Endothelial cell of umbilical vein (primary cell): ENCODE measurements around the gene THRSP. TPM values are rescaled to one million over a fixed set of nuclear protein-coding genes. Genes with fewer than 3 reads are reported as not detected.
"Not testable (repeated sequence)": the region's sequence is repeated elsewhere in the genome, so short reads cannot be mapped to it uniquely, and the experiment has no call there.

Experiments used
- Bru-seq: library from RNA; stranded (reverse); fragments of 400-500 nt; gene quantifications from one replicate; lab custom pipeline; 2021; lab: Mats Ljungman, UMichigan
- BruChase-seq, 2 experiments: library from RNA; stranded (reverse); fragments of 400-500 nt; gene quantifications; one replicate each; lab custom pipeline; 2021; lab: Mats Ljungman, UMichigan
- BruUV-seq: library from RNA; stranded (reverse); fragments of 400-500 nt; replicated peaks from 2 replicates; lab custom pipeline; 2021; lab: Mats Ljungman, UMichigan
- CTCF ChIA-PET: fragments of 300-600, 350-600 bp; sonication (Branson Sonifier 250); formaldehyde crosslinking; loops from one replicate; lab custom pipeline; 2021; ENCODE audit warnings: antibody characterized with exemption, inconsistent platforms; lab: Charles Lee
- POLR2A ChIA-PET: fragments of 300-600, 350-600 bp; sonication (Branson Sonifier 250); formaldehyde crosslinking; loops from one replicate; lab custom pipeline; 2021; ENCODE audit warnings: antibody characterized with exemption, inconsistent platforms; lab: Charles Lee
- DNase-seq: peaks from one replicate; pipeline ENCODE4 v3.0.0-alpha.2; 2011; ENCODE audit warnings: low read depth, low spot score
- FAIRE-seq: peaks from 2 replicates; lab custom pipeline; 2011; peaks lifted over from hg19 to GRCh38; lab: Jason Lieb, UNC
- H2AFZ ChIP-seq: 2 replicates; pipeline ENCODE4 v1.6.0; 2012; ENCODE audit warnings: low read depth, low read length, control low read depth, inconsistent platforms
- H3K27ac ChIP-seq: 2 replicates; pipeline ENCODE4 v1.5.1; 2011; ENCODE audit warnings: low read depth, mild to moderate bottlenecking, control low read depth, low read length, moderate library complexity; ENCODE audit not compliant: insufficient read depth
- H3K27me3 ChIP-seq, 2 experiments: 2 replicates each; pipeline versions ENCODE4 v1.6.0 to v1.6.1; 2011; ENCODE audit warnings: low read length in 2 of 2, mixed read lengths in 1 of 2; ENCODE audit not compliant: control insufficient read depth in 2 of 2, insufficient read depth in 2 of 2
- H3K36me3 ChIP-seq, 2 experiments: 2 replicates in 1 of 2; 3 replicates in 1 of 2; pipeline ENCODE4 v1.5.1; 2011; ENCODE audit warnings: low read length in 2 of 2, mild to moderate bottlenecking in 1 of 2, moderate library complexity in 1 of 2; ENCODE audit not compliant: control insufficient read depth in 2 of 2, insufficient read depth in 2 of 2; ENCODE audit errors: extremely low read depth in 1 of 2
- H3K4me1 ChIP-seq: 3 replicates; pipeline ENCODE4 v1.5.1; 2011; ENCODE audit warnings: mild to moderate bottlenecking, low read length; ENCODE audit not compliant: control insufficient read depth, insufficient read depth; ENCODE audit errors: extremely low read depth
- H3K4me2 ChIP-seq: 2 replicates; pipeline ENCODE4 v1.6.1; 2011; ENCODE audit warnings: low read length, control low read depth, mixed read lengths; ENCODE audit not compliant: insufficient read depth
- H3K4me3 ChIP-seq, 3 experiments: fragments of 200-600 bp in 1 of 3; sonication (generic), shearing (Covaris generic) in 1 of 3; replicated peaks in 1 of 3; 2 replicates each; pipeline ENCODE4 v1.5.1; 2011 to 2016; ENCODE audit warnings: control low read depth in 3 of 3, low read length in 3 of 3, mild to moderate bottlenecking in 2 of 3, inconsistent platforms in 1 of 3, low read depth in 1 of 3, moderate library complexity in 1 of 3; ENCODE audit not compliant: insufficient read depth in 1 of 3
- H3K79me2 ChIP-seq: 2 replicates; pipeline ENCODE4 v1.6.0; 2012; ENCODE audit warnings: low read length, inconsistent platforms; ENCODE audit not compliant: control insufficient read depth, insufficient read depth
- H3K9ac ChIP-seq: replicated peaks from 2 replicates; pipeline ENCODE3; 2011; ENCODE audit warnings: low read length, control low read depth; ENCODE audit not compliant: insufficient read depth; ENCODE audit errors: extremely low read depth
- H3K9me1 ChIP-seq: replicated peaks from 3 replicates; pipeline ENCODE4 v1.6.0; 2011; ENCODE audit warnings: mild to moderate bottlenecking, low read length; ENCODE audit not compliant: control insufficient read depth, insufficient read depth; ENCODE audit errors: extremely low read depth
- H3K9me3 ChIP-seq: replicated peaks from 2 replicates; pipeline ENCODE4 v1.5.1; 2012; ENCODE audit warnings: low read length, inconsistent platforms; ENCODE audit not compliant: control insufficient read depth, insufficient read depth
- H4K20me1 ChIP-seq: replicated peaks from 2 replicates; pipeline ENCODE3; 2011; ENCODE audit warnings: mild to moderate bottlenecking, low read length; ENCODE audit not compliant: control insufficient read depth, insufficient read depth; ENCODE audit errors: extremely low read depth
- CTCF ChIP-seq, 2 donors: IDR thresholded peaks; 1 replicate in 1 of 2; 2 replicates in 1 of 2; pipeline ENCODE4 v1.5.1; 2011; ENCODE audit warnings: low read length in 2 of 2, mild to moderate bottlenecking in 2 of 2, moderate library complexity in 2 of 2, control low read depth in 1 of 2, inconsistent platforms in 1 of 2, low read depth in 1 of 2; ENCODE audit not compliant: insufficient read depth in 1 of 2; ENCODE audit errors: extremely low read depth in 1 of 2
- EZH2 ChIP-seq: IDR thresholded peaks from 2 replicates; pipeline ENCODE4 v1.6.1; 2012; ENCODE audit warnings: borderline replicate concordance, low read depth, mild to moderate bottlenecking, moderate library complexity, low read length, inconsistent platforms; ENCODE audit not compliant: severe bottlenecking
- FOS ChIP-seq: IDR thresholded peaks from 2 replicates; pipeline ENCODE4 v1.6.1; 2011; ENCODE audit warnings: mild to moderate bottlenecking, low read length, moderate library complexity, borderline replicate concordance; ENCODE audit not compliant: insufficient read depth
- GATA2 ChIP-seq: IDR thresholded peaks from 2 replicates; pipeline ENCODE4 v1.7.0; 2011; ENCODE audit warnings: low read depth, mild to moderate bottlenecking, moderate library complexity, mixed read lengths, low read length; ENCODE audit not compliant: insufficient read length, insufficient read depth
- POLR2A ChIP-seq: IDR thresholded peaks from 2 replicates; pipeline ENCODE4 v1.6.1; 2012; ENCODE audit warnings: low read depth, mild to moderate bottlenecking, control low read depth, low read length
- dilution Hi-C: fragments of 300-500 bp; cut with MboI; formaldehyde crosslinking; loops from one replicate; pipeline ENCODE4 v1.15.0; 2019; ENCODE audit warnings: low sequenced_read_pairs; ENCODE audit not compliant: extremely low pct_ligation_motif_present
- intact Hi-C: fragments of 100-400 bp; cut with micrococcal nuclease; formaldehyde crosslinking; loops from one replicate; pipeline ENCODE4 v1.10.0; 2022
- long read RNA-seq: library from polyadenylated mRNA; stranded (forward); transcript quantifications from one replicate; pipeline ENCODE4 v2.0.0, GENCODE V29; 2021
- polyA minus RNA-seq, 3 experiments: library from RNA; depleted of rRNA, polyadenylated mRNA; stranded (reverse); fragments of >200 nt; gene quantifications; 1 replicate in 1 of 3; 2 replicates in 2 of 3; pipeline ENCODE4 v1.2.3, GENCODE V29; 2011
- polyA plus RNA-seq, 4 experiments: library from polyadenylated mRNA; depleted of rRNA in 3 of 4; stranded (reverse) in 3 of 4; unstranded in 1 of 4; fragments of >200 nt; gene quantifications; 2 replicates each; pipeline versions ENCODE4 v1.2.1 to v1.2.3, GENCODE V29; 2011 to 2012; ENCODE audit warnings: missing spikeins in 1 of 4
- total RNA-seq: library from RNA; stranded (reverse); gene quantifications from 2 replicates; pipeline ENCODE4 v1.2.3, GENCODE V29; 2021

Gene THRSP
- total RNA-seq (not detected in 2 replicates), polyA plus RNA-seq (not detected in 2 replicates), polyA minus RNA-seq (not detected in 2 replicates), Bru-seq, nascent RNA (not detected), BruChase-seq, experiment 1, labeled RNA remaining after a 6-hour chase (not detected), BruChase-seq, experiment 2, labeled RNA remaining after a 2-hour chase (not detected)
- not detected in 2 replicates for polyA plus RNA-seq (2011; cell fraction: cytosol; rRNA removed)
- not detected in 2 replicates for polyA plus RNA-seq (2011; cell fraction: nucleus; rRNA removed)
- not detected in 2 replicates for polyA plus RNA-seq (2012)
- not detected for polyA minus RNA-seq (2011; cell fraction: cytosol; rRNA and poly(A)+ RNA removed)
- polyA minus RNA-seq (2011; cell fraction: nucleus; rRNA and poly(A)+ RNA removed): not detected in 2 replicates
- long read RNA-seq: 0 reads

- H4K20me1 ChIP-seq: no peaks in the 10 kb centered on the region
- no peaks in the 10 kb centered on the region for H3K79me2 ChIP-seq
- no peak for DNase-seq
- TF ChIP-seq POLR2A (no peak), EZH2 (no peak), GATA2 (no peak), FOS (no peak), CTCF (IDR thresholded peaks at IDR 0.05; ENCODE audit: extremely low read depth in 1 of 2, insufficient read depth in 1 of 2, low read depth in 1 of 2, low read length in 2 of 2) (no peak)
- no peaks in the 10 kb centered on the region for H3K9me3 ChIP-seq
- no peak within 1 kb of the TSS for H3K9ac ChIP-seq
- no peak within 1 kb of the TSS for H3K4me2 ChIP-seq
- no peaks in the 10 kb centered on the region for H3K27me3 ChIP-seq
- H3K9me1 ChIP-seq: no peaks in the 10 kb centered on the region
- no peak for FAIRE-seq
- ChIA-PET CTCF (interaction anchor here (0.8 to 1.0 kb wide), 3 partner anchors 11 to 18 kb away, joined by 3 read pairs; no protein-coding TSS in a partner anchor), POLR2A (no interaction called here)
- H3K4me1 ChIP-seq: no peaks in the 10 kb centered on the region
- H3K36me3 ChIP-seq: no peaks in the 10 kb centered on the region
- dilution Hi-C loops (no loop called here), intact Hi-C loops (no loop called here)
- H3K27ac ChIP-seq: no peak within 1 kb of the TSS
- BruUV-seq: no TSS peak
- H2AFZ ChIP-seq: no peak within 1 kb of the TSS
- H3K4me3 ChIP-seq: no peak within 1 kb of the TSS
Measured at GRCh38 chr11:78063440-78064181, at the start of gene THRSP. Gene THRSP, plus strand, starts transcription at chr11:78063861. Its CDS starts 21 bp downstream, at chr11:78063882.

GRCh38 chr11:78014937-78015520 lies 48.6 kb upstream of the THRSP start:
- H3K9ac ChIP-seq, H3K4me2 ChIP-seq, dilution Hi-C loops, POLR2A ChIA-PET, H3K9me1 ChIP-seq, DNase-seq, FAIRE-seq, H3K36me3 ChIP-seq, H3K27me3 ChIP-seq, BruUV-seq, H3K79me2 ChIP-seq, H2AFZ ChIP-seq, H4K20me1 ChIP-seq, H3K4me3 ChIP-seq, H3K9me3 ChIP-seq, H3K4me1 ChIP-seq, CTCF ChIA-PET, intact Hi-C loops, H3K27ac ChIP-seq: not testable (repeated sequence)
